ENCODE measurements around the gene PFKM.

PFKM gene

GRCh38 chr12:48160046-48160445 is 40.9 kb downstream of the PFKM start:
- Histone ChIP-seq H3K27me3 (replicated peaks; ENCODE audit: control insufficient read depth, insufficient read depth, low read length) (no peaks in the 10 kb centered on the region), H3K36me3 (ENCODE audit: control insufficient read depth, insufficient read depth, low read length) (no peaks in the 10 kb centered on the region), H3K4me3 (replicated peaks; ENCODE audit: low read depth, low read length) (no peak overlapping the region)
- DNase-seq (ENCODE audit: extremely low read depth, insufficient read length) = no peak
- no peak for TF ChIP-seq CTCF (IDR thresholded peaks at IDR 0.05; ENCODE audit: insufficient read depth, low read length, poor library complexity, severe bottlenecking)

GRCh38 chr12:48160807-48161206 is 41.6 kb downstream of the PFKM start:
- Histone ChIP-seq H3K4me3 (replicated peaks; ENCODE audit: low read depth, low read length) (no peak overlapping the region), H3K36me3 (ENCODE audit: control insufficient read depth, insufficient read depth, low read length) (no peaks in the 10 kb centered on the region), H3K27me3 (replicated peaks; ENCODE audit: control insufficient read depth, insufficient read depth, low read length) (no peaks in the 10 kb centered on the region)
- no peak for DNase-seq (ENCODE audit: extremely low read depth, insufficient read length)
- TF ChIP-seq CTCF (IDR thresholded peaks at IDR 0.05; ENCODE audit: insufficient read depth, low read length, poor library complexity, severe bottlenecking) = no peak

GRCh38 chr12:48163150-48163747 is 44.1 kb downstream of the PFKM start:
- Histone ChIP-seq H3K36me3 (ENCODE audit: control insufficient read depth, insufficient read depth, low read length) (no peaks in the 10 kb centered on the region), H3K27me3 (replicated peaks; ENCODE audit: control insufficient read depth, insufficient read depth, low read length) (no peaks in the 10 kb centered on the region), H3K4me3 (replicated peaks; ENCODE audit: low read depth, low read length) (no peak overlapping the region)
- TF ChIP-seq CTCF (IDR thresholded peaks at IDR 0.05; ENCODE audit: insufficient read depth, low read length, poor library complexity, severe bottlenecking) = no peak
- no peak for DNase-seq (ENCODE audit: extremely low read depth, insufficient read length)

- H3K4me3 ChIP-seq (replicated peaks; ENCODE audit: low read depth, low read length) = no peak overlapping the region
- H3K27me3 ChIP-seq (replicated peaks; ENCODE audit: control insufficient read depth, insufficient read depth, low read length) = no peaks in the 10 kb centered on the region
- H3K36me3 ChIP-seq (ENCODE audit: control insufficient read depth, insufficient read depth, low read length) = no peaks in the 10 kb centered on the region
- TF ChIP-seq CTCF (IDR thresholded peaks at IDR 0.05; ENCODE audit: insufficient read depth, low read length, poor library complexity, severe bottlenecking) = no peak
- no peak for DNase-seq (ENCODE audit: extremely low read depth, insufficient read length)
Observed at GRCh38 chr12:48164451-48164850, 45.3 kb downstream of the PFKM start.

- no peak overlapping the region for H3K4me3 ChIP-seq (replicated peaks; ENCODE audit: low read depth, low read length)
- TF ChIP-seq CTCF (IDR thresholded peaks at IDR 0.05; ENCODE audit: insufficient read depth, low read length, poor library complexity, severe bottlenecking) = peak; percentile 86
- no peak for DNase-seq (ENCODE audit: extremely low read depth, insufficient read length)
- no peaks in the 10 kb centered on the region for H3K36me3 ChIP-seq (ENCODE audit: control insufficient read depth, insufficient read depth, low read length)
- no peaks in the 10 kb centered on the region for H3K27me3 ChIP-seq (replicated peaks; ENCODE audit: control insufficient read depth, insufficient read depth, low read length)
Observed at GRCh38 chr12:48165089-48165981, 46.2 kb downstream of the PFKM start.
